ENCODE results near the gene SKP1. TPM values are rescaled to one million over a fixed set of nuclear protein-coding genes. Genes with fewer than 3 reads are reported as not detected.
A peak's percentile ranks its signal among the peaks of the same experiment; 100 is the strongest.

The SKP1 gene
- total and polyA plus RNA-seq, 10 of the 15 experiments (the other 5 are each of a cell fraction or from before 2014, with no cell fraction given), result 100 to 1,686 (median 519) TPM

DNA sequence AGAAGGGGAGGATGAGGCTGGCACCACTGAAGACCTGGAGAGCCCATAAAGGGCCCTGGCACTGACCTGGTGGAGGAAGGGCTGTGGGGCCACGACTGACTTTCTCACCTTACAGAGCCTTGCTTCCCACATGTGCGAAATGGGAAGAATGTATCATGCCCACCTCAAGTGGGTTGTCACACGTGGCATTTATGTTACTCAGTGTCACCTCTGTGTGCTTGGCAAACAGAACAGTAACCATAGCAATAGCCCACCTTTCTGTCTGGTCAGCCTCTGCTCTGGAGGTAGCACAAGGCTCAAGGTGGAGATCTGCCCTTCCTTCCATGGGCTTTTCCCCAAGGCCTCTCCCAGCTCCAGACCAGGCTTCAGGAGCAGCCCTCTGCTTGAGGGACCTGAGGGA is 45.6 kb downstream of the SKP1 start:
- Histone ChIP-seq H3K27me3 (replicated peaks in 1 of 2; ENCODE audit: control insufficient read depth in 2 of 2, insufficient read depth in 2 of 2, low read length in 1 of 2) (no peaks in the 10 kb centered on the region), H4K20me1 (ENCODE audit: control insufficient read depth, insufficient read depth) (no peaks in the 10 kb centered on the region), H3K9ac (ENCODE audit: control insufficient read depth, insufficient read depth, low read length) (no peak overlapping the region; the same call in 1 of the 2 replicates), H3K36me3 (ENCODE audit: control insufficient read depth in 2 of 2, insufficient read depth in 2 of 2, low read length in 1 of 2) (peaks cover 12 to 15% of the 10 kb centered on the region in 2 experiments; a peak in 3 of 4 replicates), H3K79me2 (ENCODE audit: control insufficient read depth, insufficient read depth, low read length) (peaks cover 47% of the 10 kb centered on the region), H2AFZ (ENCODE audit: control insufficient read depth, low read depth, low read length) (no peak overlapping the region), H3K4me2 (ENCODE audit: control insufficient read depth, insufficient read depth) (no peak overlapping the region), H3K27ac (ENCODE audit: control insufficient read depth, insufficient read depth) (peak overlapping the region; percentile 48), H3K4me3 (no peak overlapping the region), H3K4me1 (ENCODE audit: control insufficient read depth, insufficient read depth, low read length) (peaks cover 68% of the 10 kb centered on the region), H3K9me3 (replicated peaks; ENCODE audit: control insufficient read depth, insufficient read depth, low read length) (no peaks in the 10 kb centered on the region)
- ChIA-PET RAD21 (ENCODE audit: unreplicated experiment) (interaction anchor here (1.9 to 2.9 kb wide), 3 partner anchors 13 to 92 kb away, joined by 9 to 13 read pairs (median 13); no protein-coding TSS in a partner anchor), CTCF (interaction anchor here (1.4 to 12.1 kb wide), 6 partner anchors 10 to 92 kb away, joined by 4 to 184 read pairs (median 13); no protein-coding TSS in a partner anchor), SMC1A (ENCODE audit: uncharacterized antibody, unreplicated experiment) (interaction anchor here (1.0 to 7.6 kb wide), 4 partner anchors 8 to 92 kb away, joined by 3 to 76 read pairs (median 13); no protein-coding TSS in a partner anchor), POLR2A (interaction anchor here (8.7 to 19.5 kb wide), 2 partner anchors 8 to 17 kb away, joined by 102 to 291 read pairs; partner anchors contain the start of gene TCF7)
- ATAC-seq, result no peak
- in situ Hi-C loops (cut with MboI), result no loop called here
- intact Hi-C loops (cut with micrococcal nuclease; ENCODE audit: unreplicated experiment), result no loop called here
- no peak for DNase-seq (ENCODE audit: low read depth, low spot score)
- 81% methylated on average over 3 of the region's 3 CpGs for WGBS (ENCODE audit: insufficient coverage, insufficient replicate concordance, low lambda C conversion rate, missing lambda C conversion rate)
- FAIRE-seq, result no peak
- no TSS peak for BruUV-seq (replicated peaks)
- no peak for TF ChIP-seq NKRF (conservative IDR thresholded peaks at IDR 0.05)
- TF ChIP-seq ZNF622 (IDR thresholded peaks at IDR 0.05), result no peak
- TF ChIP-seq HSF1 (IDR thresholded peaks at IDR 0.05; ENCODE audit: low read depth, low read length), result no peak
- TF ChIP-seq BACH1 (IDR thresholded peaks at IDR 0.05; ENCODE audit: borderline replicate concordance), result no peak
- TF ChIP-seq KAT2A (conservative IDR thresholded peaks at IDR 0.05; ENCODE audit: control insufficient read depth, low read depth, low read length), result no peak
- no peak for TF ChIP-seq SUZ12 (IDR thresholded peaks at IDR 0.05; ENCODE audit: unreplicated experiment)
- TF ChIP-seq EGR1 (IDR thresholded peaks at IDR 0.05; ENCODE audit: borderline replicate concordance in 1 of 2, low read depth in 2 of 2, low read length in 2 of 2), result no peak
- TF ChIP-seq POLR2A (IDR thresholded peaks at IDR 0.05; ENCODE audit: low read depth, low read length), result no peak
- TF ChIP-seq, protein P1, sequence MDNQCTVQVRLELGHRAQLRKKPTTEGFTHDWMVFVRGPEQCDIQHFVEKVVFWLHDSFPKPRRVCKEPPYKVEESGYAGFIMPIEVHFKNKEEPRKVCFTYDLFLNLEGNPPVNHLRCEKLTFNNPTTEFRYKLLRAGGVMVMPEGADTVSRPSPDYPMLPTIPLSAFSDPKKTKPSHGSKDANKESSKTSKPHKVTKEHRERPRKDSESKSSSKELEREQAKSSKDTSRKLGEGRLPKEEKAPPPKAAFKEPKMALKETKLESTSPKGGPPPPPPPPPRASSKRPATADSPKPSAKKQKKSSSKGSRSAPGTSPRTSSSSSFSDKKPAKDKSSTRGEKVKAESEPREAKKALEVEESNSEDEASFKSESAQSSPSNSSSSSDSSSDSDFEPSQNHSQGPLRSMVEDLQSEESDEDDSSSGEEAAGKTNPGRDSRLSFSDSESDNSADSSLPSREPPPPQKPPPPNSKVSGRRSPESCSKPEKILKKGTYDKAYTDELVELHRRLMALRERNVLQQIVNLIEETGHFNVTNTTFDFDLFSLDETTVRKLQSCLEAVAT (IDR thresholded peaks at IDR 0.05), result no peak
- TF ChIP-seq BMI1 (IDR thresholded peaks at IDR 0.05; ENCODE audit: borderline replicate concordance), result no peak
- no peak for TF ChIP-seq CEBPZ (IDR thresholded peaks at IDR 0.05; ENCODE audit: low read depth, low read length)
- no peak for TF ChIP-seq KLF5 (IDR thresholded peaks at IDR 0.05; ENCODE audit: partially characterized antibody)
- TF ChIP-seq MYB (IDR thresholded peaks at IDR 0.05; ENCODE audit: borderline replicate concordance, low read depth, low read length), result no peak
- TF ChIP-seq, protein P2, sequence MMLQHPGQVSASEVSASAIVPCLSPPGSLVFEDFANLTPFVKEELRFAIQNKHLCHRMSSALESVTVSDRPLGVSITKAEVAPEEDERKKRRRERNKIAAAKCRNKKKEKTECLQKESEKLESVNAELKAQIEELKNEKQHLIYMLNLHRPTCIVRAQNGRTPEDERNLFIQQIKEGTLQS (IDR thresholded peaks at IDR 0.05; ENCODE audit: borderline replicate concordance, extremely low read depth, low read depth, low read length), result no peak

All from GM12878 (cell line).